ENCODE measurements around the gene ATP1A3.

Gene ATP1A3

GRCh38 chr19:41927497-41928192, 66.4 kb downstream of the ATP1A3 start:
- no peak for DNase-seq

GRCh38 chr19:41926763-41927496, 67.1 kb downstream of the ATP1A3 start:
- DNase-seq = no peak

DNA sequence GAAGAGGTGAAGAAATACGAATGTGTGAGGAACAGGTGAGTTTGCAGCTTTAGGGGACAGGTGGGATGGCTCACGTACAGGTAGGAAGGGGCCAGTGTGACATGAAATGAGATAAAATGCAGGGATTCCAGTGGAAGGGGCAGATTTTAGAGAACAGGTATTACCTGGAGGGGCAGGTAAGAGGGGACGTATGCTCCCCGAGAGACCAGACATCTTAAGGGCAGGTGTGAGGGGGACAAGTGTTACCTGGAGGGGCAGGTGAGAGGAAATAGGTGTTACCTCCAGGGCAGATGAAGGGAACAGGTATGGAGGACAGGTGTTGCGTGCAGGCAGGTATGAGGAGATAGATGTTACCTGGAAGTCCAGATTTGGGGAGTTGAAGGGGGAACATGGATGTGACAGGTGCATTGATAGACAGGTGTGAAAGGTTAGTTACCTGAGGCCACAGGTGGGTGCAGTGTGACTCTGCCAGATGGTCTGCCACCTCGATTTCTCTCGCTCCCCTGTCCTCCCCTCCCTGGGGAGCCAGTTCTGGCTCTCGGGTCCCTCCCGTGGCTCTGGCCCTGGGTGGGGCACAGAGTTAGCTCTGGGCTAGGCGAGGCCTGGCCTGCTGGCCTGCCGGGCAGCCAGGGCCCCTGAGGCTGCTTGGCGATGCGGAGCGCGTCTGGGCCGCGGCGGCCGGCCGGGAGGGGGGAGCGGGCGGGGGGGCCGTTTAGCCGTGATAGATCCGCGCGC, 67.8 kb downstream of the ATP1A3 start:
- no peak for DNase-seq

DNA sequence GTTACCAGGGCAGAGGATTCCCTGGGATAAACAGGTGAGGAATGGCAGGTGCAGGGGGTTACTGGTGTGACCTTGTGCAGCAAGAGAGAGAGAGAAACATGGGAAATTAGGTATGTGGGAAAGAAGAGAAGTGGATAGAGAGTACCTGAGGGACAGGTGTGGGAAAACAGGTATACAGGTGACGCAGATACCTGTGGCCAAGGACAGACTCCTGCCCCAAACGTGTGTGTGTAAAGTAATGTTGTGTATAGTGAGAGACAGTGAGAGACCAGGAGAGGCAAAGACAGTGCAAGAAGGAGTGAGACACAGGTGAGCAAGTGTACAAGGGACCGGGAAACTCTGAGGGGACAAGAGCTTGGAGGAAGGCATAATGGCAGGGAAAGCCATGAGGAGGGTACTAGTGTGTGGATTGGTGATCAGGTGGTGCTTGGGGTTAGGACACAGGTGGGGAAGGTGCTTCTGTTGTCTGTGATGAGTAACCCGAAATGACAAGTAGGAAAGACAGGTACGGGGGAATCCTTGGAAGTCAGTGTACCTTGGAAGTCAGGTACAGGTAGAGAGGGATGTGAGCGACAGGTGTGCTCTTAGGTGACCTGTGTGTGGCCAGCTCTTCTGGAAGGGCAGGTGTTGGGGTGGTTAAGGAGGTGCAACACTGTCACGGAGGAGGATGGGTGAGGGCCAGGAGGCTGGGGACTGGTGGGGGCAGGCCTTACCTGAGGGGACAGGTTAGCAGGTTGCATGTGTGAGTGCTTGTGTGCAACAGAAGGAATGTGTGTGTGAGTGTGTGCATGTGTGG, 68.6 kb downstream of the ATP1A3 start:
- DNase-seq = no peak

DNA sequence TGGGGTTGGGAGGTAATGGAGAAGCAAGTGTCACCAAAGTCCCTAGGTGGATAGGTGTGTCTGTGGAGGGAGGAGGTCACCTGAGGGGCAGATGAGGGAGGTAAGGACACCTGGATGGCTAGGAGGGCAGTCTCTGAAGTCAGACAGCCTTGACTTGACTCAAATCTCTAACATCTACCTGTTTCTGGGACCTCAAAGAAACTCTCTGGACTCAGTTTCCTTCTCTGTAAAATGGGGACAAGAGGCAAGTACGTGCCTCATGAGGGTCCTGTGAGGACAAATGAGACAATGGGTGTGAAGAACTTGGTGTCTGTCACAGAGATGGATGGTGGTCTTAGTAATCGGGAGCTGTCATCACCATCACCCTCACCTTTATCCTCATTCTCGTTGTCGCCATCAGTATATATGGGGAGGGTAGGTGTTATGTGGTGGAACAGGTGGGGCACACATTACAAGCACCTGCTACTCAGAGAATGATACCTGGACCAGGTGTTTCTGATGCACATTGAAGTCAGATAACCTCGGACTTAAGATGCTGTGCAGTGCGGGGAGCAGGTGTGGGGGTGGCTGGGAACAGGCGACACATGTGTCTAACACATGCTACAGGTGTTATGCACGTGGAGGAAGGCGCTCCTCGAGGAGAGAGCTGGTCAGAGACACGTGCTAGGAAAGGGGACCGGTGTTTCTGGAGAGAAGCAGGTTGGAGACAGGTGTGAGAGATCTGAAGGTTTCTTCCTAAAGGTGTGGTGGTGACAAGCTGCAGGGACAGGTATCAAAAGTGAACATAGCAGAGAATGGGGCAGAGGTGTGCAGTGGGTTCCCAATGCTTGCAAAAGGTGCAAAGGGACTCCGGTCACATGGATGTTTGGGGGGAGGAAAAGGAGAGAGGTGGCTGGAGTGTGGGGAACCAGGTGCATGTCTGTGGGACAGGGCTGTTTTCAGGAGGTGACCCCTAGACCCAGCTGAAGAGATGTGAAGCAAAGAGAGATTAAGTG, 69.6 kb downstream of the ATP1A3 start:
- DNase-seq = no peak

GRCh38 chr19:41923045-41923788, 70.8 kb downstream of the ATP1A3 start:
- no peak for DNase-seq

- DNase-seq = no peak
Measured at GRCh38 chr19:41922585-41922984, 71.4 kb downstream of the ATP1A3 start.

GRCh38 chr19:41921577-41922576, 72.2 kb downstream of the ATP1A3 start:
- DNase-seq = no peak

- no peak for DNase-seq
Measured at GRCh38 chr19:41920882-41921576, 73.0 kb downstream of the ATP1A3 start.

DNA sequence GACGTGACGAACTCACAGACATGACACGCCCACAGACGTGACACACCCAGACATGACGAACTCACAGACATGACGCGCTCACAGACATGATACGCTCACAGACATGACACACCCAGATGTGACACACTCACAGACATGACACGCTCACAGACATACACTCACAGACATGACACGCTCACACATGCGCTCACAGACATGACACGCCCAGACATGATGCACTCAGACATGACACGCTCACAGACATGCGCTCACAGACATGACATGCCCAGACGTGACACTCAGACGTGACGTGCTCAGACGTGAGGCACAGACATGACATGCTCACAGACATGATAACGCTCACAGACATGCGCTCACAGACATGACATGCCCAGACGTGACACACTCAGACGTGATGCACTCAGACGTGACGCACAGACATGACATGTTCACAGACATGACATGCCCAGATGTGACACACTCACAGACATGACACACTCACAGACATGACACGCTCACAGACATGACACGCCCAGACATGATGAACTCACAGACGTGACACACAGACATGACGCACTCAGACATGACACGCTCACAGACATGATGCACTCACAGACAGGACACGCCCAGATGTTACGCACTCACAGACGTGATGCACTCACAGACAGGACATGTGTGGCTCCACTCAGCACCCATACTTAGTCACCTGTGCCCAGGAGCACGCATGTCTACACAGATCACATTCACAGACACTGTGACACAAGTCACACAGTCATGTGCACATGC, 73.9 kb downstream of the ATP1A3 start:
- DNase-seq = no peak

DNA sequence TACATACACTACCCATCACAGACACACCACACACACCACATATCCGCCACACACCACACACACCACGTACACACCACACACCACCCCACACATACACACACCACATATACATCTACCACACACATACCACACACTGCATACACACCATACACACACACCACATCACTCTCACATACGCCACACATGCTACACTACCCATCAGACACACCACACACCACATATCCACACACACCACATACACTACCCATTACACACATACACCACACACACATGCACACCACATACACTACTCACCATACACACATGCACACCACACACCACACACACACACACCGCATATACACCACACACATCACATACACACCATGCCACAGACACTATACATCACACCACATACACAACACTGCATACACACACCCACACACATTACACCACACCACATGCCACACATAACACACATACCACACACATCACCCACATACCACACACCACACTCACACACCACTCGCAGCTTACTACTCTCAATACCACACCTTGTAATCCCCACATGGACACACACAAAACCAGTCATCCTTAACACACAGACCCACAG, 75.3 kb downstream of the ATP1A3 start:
- no peak for DNase-seq

GRCh38 chr19:41918095-41918494, 75.9 kb downstream of the ATP1A3 start:
- no peak for DNase-seq

DNA sequence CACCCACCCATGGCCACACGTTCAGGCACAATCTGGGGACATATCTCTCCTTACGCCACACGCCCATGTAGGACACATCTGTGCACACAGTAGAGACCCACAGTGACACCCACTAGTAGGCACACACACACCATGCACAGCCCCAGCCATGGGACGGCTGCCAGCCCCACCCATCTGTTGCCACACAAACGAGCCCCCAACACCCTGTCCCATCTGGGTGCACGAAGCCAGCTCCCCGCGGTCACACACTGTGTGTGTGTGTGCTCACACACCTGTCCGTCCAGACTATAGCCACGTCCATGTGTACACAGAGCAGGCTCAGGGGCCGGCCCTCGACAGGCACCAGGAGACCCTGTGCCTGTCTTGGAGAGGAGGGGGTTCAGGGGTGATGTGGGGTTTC, 76.4 kb downstream of the ATP1A3 start:
- DNase-seq = no peak

All from NCI-H2107 (cell line).